ENCODE results near the gene WBP2. TPM values are rescaled to one million over a fixed set of nuclear protein-coding genes. Genes with fewer than 3 reads are reported as not detected.

The WBP2 gene
- total and polyA plus RNA-seq, 2 of the 13 experiments (the other 11 are each of a cell fraction or from before 2014, with no cell fraction given) = 29.2 to 29.5 TPM

DNA sequence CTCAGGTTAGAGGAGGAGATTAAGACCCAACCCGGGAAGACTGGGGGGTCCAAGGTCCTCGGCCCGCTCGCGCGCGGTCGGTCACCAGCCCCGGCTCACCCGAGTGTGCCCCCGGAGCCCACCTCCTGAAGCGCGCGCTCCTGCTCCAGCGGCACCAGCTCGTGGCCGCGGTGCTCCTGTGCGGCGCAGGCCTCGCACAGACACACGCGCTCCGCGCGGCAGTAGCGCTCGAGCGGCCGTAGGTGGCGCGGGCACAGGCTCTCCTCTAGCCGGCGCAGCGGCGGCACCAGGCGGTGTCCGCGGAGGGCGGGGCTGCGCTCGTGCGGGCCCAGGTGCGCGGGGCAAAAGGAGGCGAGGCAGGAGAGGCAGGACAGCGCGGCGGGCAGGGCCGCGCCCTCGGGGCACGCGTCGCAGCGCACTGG lies 22.6 kb upstream of the WBP2 start (continued):
- TF ChIP-seq, protein P1, sequence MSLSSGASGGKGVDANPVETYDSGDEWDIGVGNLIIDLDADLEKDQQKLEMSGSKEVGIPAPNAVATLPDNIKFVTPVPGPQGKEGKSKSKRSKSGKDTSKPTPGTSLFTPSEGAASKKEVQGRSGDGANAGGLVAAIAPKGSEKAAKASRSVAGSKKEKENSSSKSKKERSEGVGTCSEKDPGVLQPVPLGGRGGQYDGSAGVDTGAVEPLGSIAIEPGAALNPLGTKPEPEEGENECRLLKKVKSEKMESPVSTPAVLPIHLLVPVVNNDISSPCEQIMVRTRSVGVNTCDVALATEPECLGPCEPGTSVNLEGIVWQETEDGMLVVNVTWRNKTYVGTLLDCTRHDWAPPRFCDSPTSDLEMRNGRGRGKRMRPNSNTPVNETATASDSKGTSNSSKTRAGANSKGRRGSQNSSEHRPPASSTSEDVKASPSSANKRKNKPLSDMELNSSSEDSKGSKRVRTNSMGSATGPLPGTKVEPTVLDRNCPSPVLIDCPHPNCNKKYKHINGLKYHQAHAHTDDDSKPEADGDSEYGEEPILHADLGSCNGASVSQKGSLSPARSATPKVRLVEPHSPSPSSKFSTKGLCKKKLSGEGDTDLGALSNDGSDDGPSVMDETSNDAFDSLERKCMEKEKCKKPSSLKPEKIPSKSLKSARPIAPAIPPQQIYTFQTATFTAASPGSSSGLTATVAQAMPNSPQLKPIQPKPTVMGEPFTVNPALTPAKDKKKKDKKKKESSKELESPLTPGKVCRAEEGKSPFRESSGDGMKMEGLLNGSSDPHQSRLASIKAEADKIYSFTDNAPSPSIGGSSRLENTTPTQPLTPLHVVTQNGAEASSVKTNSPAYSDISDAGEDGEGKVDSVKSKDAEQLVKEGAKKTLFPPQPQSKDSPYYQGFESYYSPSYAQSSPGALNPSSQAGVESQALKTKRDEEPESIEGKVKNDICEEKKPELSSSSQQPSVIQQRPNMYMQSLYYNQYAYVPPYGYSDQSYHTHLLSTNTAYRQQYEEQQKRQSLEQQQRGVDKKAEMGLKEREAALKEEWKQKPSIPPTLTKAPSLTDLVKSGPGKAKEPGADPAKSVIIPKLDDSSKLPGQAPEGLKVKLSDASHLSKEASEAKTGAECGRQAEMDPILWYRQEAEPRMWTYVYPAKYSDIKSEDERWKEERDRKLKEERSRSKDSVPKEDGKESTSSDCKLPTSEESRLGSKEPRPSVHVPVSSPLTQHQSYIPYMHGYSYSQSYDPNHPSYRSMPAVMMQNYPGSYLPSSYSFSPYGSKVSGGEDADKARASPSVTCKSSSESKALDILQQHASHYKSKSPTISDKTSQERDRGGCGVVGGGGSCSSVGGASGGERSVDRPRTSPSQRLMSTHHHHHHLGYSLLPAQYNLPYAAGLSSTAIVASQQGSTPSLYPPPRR (CRISPR knock-in tag; IDR thresholded peaks at IDR 0.05; ENCODE audit: borderline replicate concordance) = 0 out of 2 replicates have a peak, but pooled peaks have one; percentile 25
- TF ChIP-seq ZNF7 (CRISPR knock-in tag; IDR thresholded peaks at IDR 0.05) (no peak), DR1 (CRISPR knock-in tag; IDR thresholded peaks at IDR 0.05) (0 out of 2 replicates have a peak, but pooled peaks have one; percentile 62), GTF3A (CRISPR knock-in tag; conservative IDR thresholded peaks at IDR 0.05) (peak; percentile 66; the same call in 1 of the 2 replicates), THYN1 (CRISPR knock-in tag; IDR thresholded peaks at IDR 0.05; ENCODE audit: borderline replicate concordance, low read depth) (no peak), NFE2L1 (CRISPR knock-in tag; IDR thresholded peaks at IDR 0.05; ENCODE audit: borderline replicate concordance) (no peak), HOXA5 (CRISPR knock-in tag; IDR thresholded peaks at IDR 0.05) (peak; percentile 28; the same call in 1 of the 2 replicates)
- TF ChIP-seq, protein P2, sequence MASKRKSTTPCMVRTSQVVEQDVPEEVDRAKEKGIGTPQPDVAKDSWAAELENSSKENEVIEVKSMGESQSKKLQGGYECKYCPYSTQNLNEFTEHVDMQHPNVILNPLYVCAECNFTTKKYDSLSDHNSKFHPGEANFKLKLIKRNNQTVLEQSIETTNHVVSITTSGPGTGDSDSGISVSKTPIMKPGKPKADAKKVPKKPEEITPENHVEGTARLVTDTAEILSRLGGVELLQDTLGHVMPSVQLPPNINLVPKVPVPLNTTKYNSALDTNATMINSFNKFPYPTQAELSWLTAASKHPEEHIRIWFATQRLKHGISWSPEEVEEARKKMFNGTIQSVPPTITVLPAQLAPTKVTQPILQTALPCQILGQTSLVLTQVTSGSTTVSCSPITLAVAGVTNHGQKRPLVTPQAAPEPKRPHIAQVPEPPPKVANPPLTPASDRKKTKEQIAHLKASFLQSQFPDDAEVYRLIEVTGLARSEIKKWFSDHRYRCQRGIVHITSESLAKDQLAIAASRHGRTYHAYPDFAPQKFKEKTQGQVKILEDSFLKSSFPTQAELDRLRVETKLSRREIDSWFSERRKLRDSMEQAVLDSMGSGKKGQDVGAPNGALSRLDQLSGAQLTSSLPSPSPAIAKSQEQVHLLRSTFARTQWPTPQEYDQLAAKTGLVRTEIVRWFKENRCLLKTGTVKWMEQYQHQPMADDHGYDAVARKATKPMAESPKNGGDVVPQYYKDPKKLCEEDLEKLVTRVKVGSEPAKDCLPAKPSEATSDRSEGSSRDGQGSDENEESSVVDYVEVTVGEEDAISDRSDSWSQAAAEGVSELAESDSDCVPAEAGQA (IDR thresholded peaks at IDR 0.05; ENCODE audit: low read depth) = no peak; the same call in 1 of the 2 replicates
- TF ChIP-seq, protein P2 (CRISPR knock-in tag; IDR thresholded peaks at IDR 0.05; ENCODE audit: borderline replicate concordance) = peak; percentile 71; the same call in 1 of the 2 replicates
- TF ChIP-seq, protein P3, sequence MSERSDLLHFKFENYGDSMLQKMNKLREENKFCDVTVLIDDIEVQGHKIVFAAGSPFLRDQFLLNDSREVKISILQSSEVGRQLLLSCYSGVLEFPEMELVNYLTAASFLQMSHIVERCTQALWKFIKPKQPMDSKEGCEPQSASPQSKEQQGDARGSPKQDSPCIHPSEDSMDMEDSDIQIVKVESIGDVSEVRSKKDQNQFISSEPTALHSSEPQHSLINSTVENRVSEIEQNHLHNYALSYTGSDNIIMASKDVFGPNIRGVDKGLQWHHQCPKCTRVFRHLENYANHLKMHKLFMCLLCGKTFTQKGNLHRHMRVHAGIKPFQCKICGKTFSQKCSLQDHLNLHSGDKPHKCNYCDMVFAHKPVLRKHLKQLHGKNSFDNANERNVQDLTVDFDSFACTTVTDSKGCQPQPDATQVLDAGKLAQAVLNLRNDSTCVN (CRISPR knock-in tag; IDR thresholded peaks at IDR 0.05; ENCODE audit: borderline replicate concordance) = no peak
- TF ChIP-seq, protein P4, sequence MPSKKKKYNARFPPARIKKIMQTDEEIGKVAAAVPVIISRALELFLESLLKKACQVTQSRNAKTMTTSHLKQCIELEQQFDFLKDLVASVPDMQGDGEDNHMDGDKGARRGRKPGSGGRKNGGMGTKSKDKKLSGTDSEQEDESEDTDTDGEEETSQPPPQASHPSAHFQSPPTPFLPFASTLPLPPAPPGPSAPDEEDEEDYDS (CRISPR knock-in tag; IDR thresholded peaks at IDR 0.05) = no peak
- TF ChIP-seq, protein P5, sequence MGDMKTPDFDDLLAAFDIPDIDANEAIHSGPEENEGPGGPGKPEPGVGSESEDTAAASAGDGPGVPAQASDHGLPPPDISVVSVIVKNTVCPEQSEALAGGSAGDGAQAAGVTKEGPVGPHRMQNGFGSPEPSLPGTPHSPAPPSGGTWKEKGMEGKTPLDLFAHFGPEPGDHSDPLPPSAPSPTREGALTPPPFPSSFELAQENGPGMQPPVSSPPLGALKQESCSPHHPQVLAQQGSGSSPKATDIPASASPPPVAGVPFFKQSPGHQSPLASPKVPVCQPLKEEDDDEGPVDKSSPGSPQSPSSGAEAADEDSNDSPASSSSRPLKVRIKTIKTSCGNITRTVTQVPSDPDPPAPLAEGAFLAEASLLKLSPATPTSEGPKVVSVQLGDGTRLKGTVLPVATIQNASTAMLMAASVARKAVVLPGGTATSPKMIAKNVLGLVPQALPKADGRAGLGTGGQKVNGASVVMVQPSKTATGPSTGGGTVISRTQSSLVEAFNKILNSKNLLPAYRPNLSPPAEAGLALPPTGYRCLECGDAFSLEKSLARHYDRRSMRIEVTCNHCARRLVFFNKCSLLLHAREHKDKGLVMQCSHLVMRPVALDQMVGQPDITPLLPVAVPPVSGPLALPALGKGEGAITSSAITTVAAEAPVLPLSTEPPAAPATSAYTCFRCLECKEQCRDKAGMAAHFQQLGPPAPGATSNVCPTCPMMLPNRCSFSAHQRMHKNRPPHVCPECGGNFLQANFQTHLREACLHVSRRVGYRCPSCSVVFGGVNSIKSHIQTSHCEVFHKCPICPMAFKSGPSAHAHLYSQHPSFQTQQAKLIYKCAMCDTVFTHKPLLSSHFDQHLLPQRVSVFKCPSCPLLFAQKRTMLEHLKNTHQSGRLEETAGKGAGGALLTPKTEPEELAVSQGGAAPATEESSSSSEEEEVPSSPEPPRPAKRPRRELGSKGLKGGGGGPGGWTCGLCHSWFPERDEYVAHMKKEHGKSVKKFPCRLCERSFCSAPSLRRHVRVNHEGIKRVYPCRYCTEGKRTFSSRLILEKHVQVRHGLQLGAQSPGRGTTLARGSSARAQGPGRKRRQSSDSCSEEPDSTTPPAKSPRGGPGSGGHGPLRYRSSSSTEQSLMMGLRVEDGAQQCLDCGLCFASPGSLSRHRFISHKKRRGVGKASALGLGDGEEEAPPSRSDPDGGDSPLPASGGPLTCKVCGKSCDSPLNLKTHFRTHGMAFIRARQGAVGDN (CRISPR knock-in tag; IDR thresholded peaks at IDR 0.05) = peak; percentile 76

Data from HepG2 (cell line).